IPS DF 4.7 (cell line): ENCODE measurements around the gene PLEKHG7.

Experiments used
- DNase-seq: peaks from one replicate; pipeline ENCODE4 v3.0.0-alpha.2; 2013; ENCODE audit warnings: low spot score; ENCODE audit errors: extremely low read depth

Gene PLEKHG7

GRCh38 chr12:92794814-92795213 lies 92.0 kb downstream of the PLEKHG7 start:
- no peak for DNase-seq

- DNase-seq = no peak
Measured at GRCh38 chr12:92796650-92797049, 93.9 kb downstream of the PLEKHG7 start.

GRCh38 chr12:92802906-92803305 lies 100.1 kb downstream of the PLEKHG7 start:
- no peak for DNase-seq

- no peak for DNase-seq
Measured at GRCh38 chr12:92803903-92804302, 101.1 kb downstream of the PLEKHG7 start.

- no peak for DNase-seq
Measured at GRCh38 chr12:92810370-92810769, 107.6 kb downstream of the PLEKHG7 start.

GRCh38 chr12:92814584-92814983 lies 111.8 kb downstream of the PLEKHG7 start:
- DNase-seq = no peak

- no peak for DNase-seq
Measured at GRCh38 chr12:92821142-92821541, 118.4 kb downstream of the PLEKHG7 start.
